HG03342 (cell line): ENCODE data around the gene ARSI.

Source experiments
- ATAC-seq: cut with Tn5 transposase; IDR thresholded peaks from one replicate; pipeline ENCODE4 v1.9.1; 2021; ENCODE audit warnings: mild to moderate bottlenecking, moderate library complexity; ENCODE audit not compliant: unreplicated experiment

ARSI gene

GRCh38 chr5:150309101-150309885, 6.6 kb upstream of the ARSI start:
- ATAC-seq = no peak

- ATAC-seq = no peak
These were observed 5.1 kb upstream of the ARSI start for GRCh38 chr5:150307617-150308426.

GRCh38 chr5:150306775-150307174, 4.1 kb upstream of the ARSI start:
- ATAC-seq = no peak

GRCh38 chr5:150305557-150305956, 2.9 kb upstream of the ARSI start:
- ATAC-seq = no peak

GRCh38 chr5:150305095-150305494, 2.4 kb upstream of the ARSI start:
- ATAC-seq = no peak

GRCh38 chr5:150304481-150305081, 1.9 kb upstream of the ARSI start:
- ATAC-seq = no peak

- no peak for ATAC-seq
These were observed 1.1 kb upstream of the ARSI start for GRCh38 chr5:150303660-150304386.

GRCh38 chr5:150303070-150303615, 438 bp upstream of the ARSI start:
- ATAC-seq = no peak

GRCh38 chr5:150301901-150302300, 804 bp downstream of the ARSI start:
- no peak for ATAC-seq

GRCh38 chr5:150301170-150301505, 1.6 kb downstream of the ARSI start:
- no peak for ATAC-seq

- no peak for ATAC-seq
These were observed 2.1 kb downstream of the ARSI start for GRCh38 chr5:150300496-150301169.

GRCh38 chr5:150299571-150300327, 3.0 kb downstream of the ARSI start:
- ATAC-seq = no peak

GRCh38 chr5:150298701-150299451, 3.8 kb downstream of the ARSI start:
- ATAC-seq = no peak

GRCh38 chr5:150297934-150298595, 4.6 kb downstream of the ARSI start:
- no peak for ATAC-seq

GRCh38 chr5:150297236-150297890, 5.3 kb downstream of the ARSI start:
- no peak for ATAC-seq

GRCh38 chr5:150296496-150296895, 6.2 kb downstream of the ARSI start:
- ATAC-seq = no peak

- ATAC-seq = no peak
These were observed 6.8 kb downstream of the ARSI start for GRCh38 chr5:150295741-150296486.
